HepG2 (cell line): ENCODE results near the gene CTSG. TPM values are rescaled to one million over a fixed set of nuclear protein-coding genes. Genes with fewer than 3 reads are reported as not detected.

ENCODE experiments used
- ATAC-seq: fragments of 200-7000 bp; cut with Tn5 transposase; 3 replicates; pipeline ENCODE4 v1.9.1; 2020; ENCODE audit warnings: mild to moderate bottlenecking, moderate library complexity
- BruUV-seq: library from RNA; stranded (reverse); fragments of 400-500 nt; replicated peaks from 2 replicates; lab custom pipeline; 2021; lab: Mats Ljungman, UMichigan
- CTCF ChIA-PET: fragments of 300-600 bp; formaldehyde crosslinking; extraction: SDS; loops from one replicate; lab custom pipeline; 2021; ENCODE audit warnings: low total read pairs, inconsistent platforms, low intra/inter-chr PET ratio; lab: Yijun Ruan, JAX
- POLR2A ChIA-PET: fragments of 350-600 bp; sonication (Branson Sonifier 250); formaldehyde crosslinking; loops from one replicate; lab custom pipeline; 2020; ENCODE audit warnings: antibody characterized with exemption, inconsistent platforms; lab: Yijun Ruan, JAX
- DNase-seq: peaks from one replicate; pipeline ENCODE4 v3.0.0-alpha.2; 2015; ENCODE audit warnings: low spot score
- FAIRE-seq: peaks from 3 replicates; lab custom pipeline; 2011; peaks lifted over from hg19 to GRCh38; lab: Jason Lieb, UNC
- H2AFZ ChIP-seq: one replicate; pipeline ENCODE4 v1.6.1; 2011; ENCODE audit warnings: low read length, inconsistent platforms
- H3K27ac ChIP-seq: fragments of 300-600 bp; 3 replicates; pipeline ENCODE4 v1.8.0; 2011; ENCODE audit warnings: mixed run types, mild to moderate bottlenecking, mixed read lengths, low read length, inconsistent platforms; ENCODE audit not compliant: insufficient read depth; ENCODE audit errors: extremely low read length
- H3K27me3 ChIP-seq, 2 experiments: fragments of 200-600 bp in 1 of 2; 2 replicates in 1 of 2; 3 replicates in 1 of 2; pipeline versions ENCODE4 v1.6.0 to v1.8.0; 2011; ENCODE audit warnings: low read length in 2 of 2, mild to moderate bottlenecking in 2 of 2, moderate library complexity in 2 of 2, inconsistent platforms in 1 of 2; ENCODE audit not compliant: insufficient read depth in 2 of 2, control insufficient read depth in 1 of 2
- H3K36me3 ChIP-seq, 2 experiments: fragments of 200-600 bp in 1 of 2; replicated peaks in 1 of 2; 2 replicates in 1 of 2; 3 replicates in 1 of 2; pipeline versions ENCODE4 v1.5.1 to v1.8.0; 2011; ENCODE audit warnings: low read length in 2 of 2, inconsistent platforms in 1 of 2; ENCODE audit not compliant: insufficient read depth in 2 of 2, control insufficient read depth in 1 of 2
- H3K4me1 ChIP-seq: 2 replicates; pipeline ENCODE4 v1.5.1; 2012; ENCODE audit warnings: low read length, inconsistent platforms; ENCODE audit not compliant: insufficient read depth
- H3K4me2 ChIP-seq: 2 replicates; pipeline ENCODE4 v1.6.0; 2011; ENCODE audit warnings: low read depth, low read length, inconsistent platforms
- H3K4me3 ChIP-seq, 3 experiments: fragments of 200-600 bp in 1 of 3; sonication (generic), shearing (Covaris generic) in 1 of 3; replicated peaks in 1 of 3; 2 replicates each; pipeline ENCODE4 v1.5.1; 2011 to 2016; ENCODE audit warnings: low read length in 3 of 3, inconsistent platforms in 2 of 3, low read depth in 2 of 3, mild to moderate bottlenecking in 2 of 3, control low read depth in 1 of 3, mixed read lengths in 1 of 3; ENCODE audit not compliant: insufficient read depth in 1 of 3
- H3K79me2 ChIP-seq: one replicate; pipeline ENCODE4 v1.6.1; 2011; ENCODE audit warnings: low read length, inconsistent platforms; ENCODE audit not compliant: insufficient read depth
- H3K9ac ChIP-seq: 2 replicates; pipeline ENCODE4 v1.6.0; 2011; ENCODE audit warnings: mild to moderate bottlenecking, low read depth, low read length, inconsistent platforms; ENCODE audit not compliant: insufficient read depth
- H3K9me3 ChIP-seq: 2 replicates; pipeline ENCODE4 v1.5.1; 2012; ENCODE audit warnings: mild to moderate bottlenecking, low read length
- H4K20me1 ChIP-seq: 2 replicates; pipeline ENCODE4 v1.6.0; 2011; ENCODE audit warnings: inconsistent platforms, mild to moderate bottlenecking, low read length, moderate library complexity; ENCODE audit not compliant: insufficient read depth
- DNMT1 ChIP-seq: sonication (generic); formaldehyde crosslinking; IDR thresholded peaks from 2 replicates; pipeline ENCODE4 v1.5.1; 2020; ENCODE audit warnings: mild to moderate bottlenecking, missing genetic modification reagents
- FOXJ3 ChIP-seq: sonication (generic); formaldehyde crosslinking; IDR thresholded peaks from 2 replicates; pipeline ENCODE4 v1.4.0; 2020; ENCODE audit warnings: missing genetic modification reagents, mild to moderate bottlenecking, borderline replicate concordance
- KLF6 ChIP-seq: IDR thresholded peaks from 2 replicates; pipeline ENCODE4 v1.8.0; 2016; ENCODE audit warnings: missing biosample characterization, missing genetic modification reagents
- SYNCRIP ChIP-seq: fragments of 200-400 bp; formaldehyde crosslinking; IDR thresholded peaks from 2 replicates; pipeline ENCODE4 v1.6.1; 2018; ENCODE audit warnings: mild to moderate bottlenecking, low read depth, low read length; ENCODE audit not compliant: insufficient read depth
- ZBTB42 ChIP-seq: sonication (generic); formaldehyde crosslinking; IDR thresholded peaks from 2 replicates; pipeline ENCODE4 v1.5.0; 2020; ENCODE audit warnings: mild to moderate bottlenecking, missing genetic modification reagents
- ZNF235 ChIP-seq: sonication (generic); formaldehyde crosslinking; IDR thresholded peaks from 2 replicates; pipeline ENCODE4 v1.8.1; 2023; ENCODE audit warnings: mild to moderate bottlenecking, missing genetic modification reagents, borderline replicate concordance
- ZNF382 ChIP-seq: sonication (generic); formaldehyde crosslinking; IDR thresholded peaks from 2 replicates; pipeline ENCODE4 v1.5.0; 2020; ENCODE audit warnings: missing genetic modification reagents, mild to moderate bottlenecking, borderline replicate concordance
- ZNF782 ChIP-seq: sonication (generic); formaldehyde crosslinking; IDR thresholded peaks from 2 replicates; pipeline ENCODE4 v1.4.0; 2020; ENCODE audit warnings: missing genetic modification reagents, mild to moderate bottlenecking, borderline replicate concordance
- WGBS: methylation state at CpG from one replicate; pipeline ENCODE4 v1.1.6; 2017; ENCODE audit warnings: low lambda C conversion rate; 5-methylcytosine and 5-hydroxymethylcytosine counted together
- in situ Hi-C: cut with HindIII; loops from 2 replicates; pipeline ENCODE4 v1.10.0; 2017; ENCODE audit warnings: low pct_unique_long_range_greater_than_20kb; ENCODE audit not compliant: extremely low pct_ligation_motif_present
- intact Hi-C: fragments of 100-400 bp; cut with micrococcal nuclease; formaldehyde crosslinking; loops from one replicate; pipeline ENCODE4 v1.10.0; 2022; ENCODE audit not compliant: unreplicated experiment
- polyA plus RNA-seq, 8 experiments: library from polyadenylated mRNA; depleted of rRNA in 3 of 8; stranded (reverse) in 7 of 8; unstranded in 1 of 8; fragments of >200 nt; fragmentation: Illumina TruSeq in 4 of 8; extraction: Trizol in 4 of 8; gene quantifications; 2 replicates each; pipeline versions ENCODE4 v1.2.1 to v1.2.3, GENCODE V29; 2011 to 2016; ENCODE audit warnings: low read depth in 4 of 8, missing spikeins in 1 of 8, mixed read lengths in 1 of 8; ENCODE audit not compliant: insufficient read depth in 1 of 8
- total RNA-seq, 5 experiments: library from RNA; depleted of rRNA; stranded (reverse); fragments of >200 nt; fragmentation: Illumina TruSeq; extraction: Trizol; gene quantifications; 2 replicates each; pipeline ENCODE4 v1.2.3, GENCODE V29; 2016; ENCODE audit warnings: low read depth in 1 of 5
- TF ChIP-seq, protein P1 (sequence below): sonication (generic); formaldehyde crosslinking; IDR thresholded peaks from 2 replicates; pipeline ENCODE4 v1.4.0; 2020; ENCODE audit warnings: missing genetic modification reagents
- TF ChIP-seq, protein P2 (sequence below): sonication (generic); formaldehyde crosslinking; IDR thresholded peaks from 2 replicates; pipeline ENCODE4 v1.5.0; 2020; ENCODE audit warnings: mild to moderate bottlenecking, missing genetic modification reagents, moderate library complexity

CTSG gene
- total and polyA plus RNA-seq, 2 of the 13 experiments (the other 11 are each of a cell fraction or from before 2014, with no cell fraction given), result not detected

DNA sequence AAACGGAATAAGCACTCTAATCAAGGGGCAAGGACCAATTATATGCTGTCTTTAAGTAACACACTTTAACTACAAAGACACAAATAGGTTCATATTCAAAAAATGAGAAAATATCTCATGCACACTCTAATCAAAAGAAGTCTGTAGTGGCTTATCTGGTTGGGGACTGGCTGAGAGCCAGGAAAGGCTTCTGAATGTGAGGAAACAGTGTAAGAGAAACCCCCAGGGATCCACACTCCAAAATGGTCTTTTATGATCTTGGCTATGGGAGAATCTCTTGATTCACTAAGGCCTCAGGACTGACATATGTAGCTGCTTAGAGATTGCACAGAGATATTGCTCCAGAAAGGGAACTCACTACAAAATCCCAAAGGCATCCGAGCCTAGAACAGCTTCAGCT lies 10.3 kb downstream of the CTSG start:
- no peaks in the 10 kb centered on the region for H3K9me3 ChIP-seq
- H3K27me3 ChIP-seq, result no peaks in the 10 kb centered on the region
- intact Hi-C loops (no loop called here), in situ Hi-C loops (no loop called here)
- FAIRE-seq, result no peak
- no peak for DNase-seq
- H3K27ac ChIP-seq, result no peak overlapping the region
- H3K4me3 ChIP-seq, result no peak overlapping the region
- no peaks in the 10 kb centered on the region for H3K36me3 ChIP-seq
- H2AFZ ChIP-seq, result no peak overlapping the region
- no peaks in the 10 kb centered on the region for H3K79me2 ChIP-seq
- under 1% methylated on average over 2 of the region's 2 CpGs for WGBS
- no peak overlapping the region for H3K9ac ChIP-seq
- H3K4me2 ChIP-seq, result no peak overlapping the region
- no peaks in the 10 kb centered on the region for H3K4me1 ChIP-seq
- ChIA-PET POLR2A (no interaction called here), CTCF (no interaction called here)
- ATAC-seq, result no peak
- no TSS peak for BruUV-seq
- TF ChIP-seq DNMT1 (CRISPR knock-in tag), result no peak
- no peak for TF ChIP-seq ZNF782 (CRISPR knock-in tag)
- TF ChIP-seq, protein P1, sequence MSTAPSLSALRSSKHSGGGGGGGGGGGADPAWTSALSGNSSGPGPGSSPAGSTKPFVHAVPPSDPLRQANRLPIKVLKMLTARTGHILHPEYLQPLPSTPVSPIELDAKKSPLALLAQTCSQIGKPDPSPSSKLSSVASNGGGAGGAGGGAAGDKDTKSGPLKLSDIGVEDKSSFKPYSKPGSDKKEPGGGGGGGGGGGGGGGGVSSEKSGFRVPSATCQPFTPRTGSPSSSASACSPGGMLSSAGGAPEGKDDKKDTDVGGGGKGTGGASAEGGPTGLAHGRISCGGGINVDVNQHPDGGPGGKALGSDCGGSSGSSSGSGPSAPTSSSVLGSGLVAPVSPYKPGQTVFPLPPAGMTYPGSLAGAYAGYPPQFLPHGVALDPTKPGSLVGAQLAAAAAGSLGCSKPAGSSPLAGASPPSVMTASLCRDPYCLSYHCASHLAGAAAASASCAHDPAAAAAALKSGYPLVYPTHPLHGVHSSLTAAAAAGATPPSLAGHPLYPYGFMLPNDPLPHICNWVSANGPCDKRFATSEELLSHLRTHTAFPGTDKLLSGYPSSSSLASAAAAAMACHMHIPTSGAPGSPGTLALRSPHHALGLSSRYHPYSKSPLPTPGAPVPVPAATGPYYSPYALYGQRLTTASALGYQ (CRISPR knock-in tag), result no peak
- no peak for TF ChIP-seq ZNF382 (CRISPR knock-in tag)
- H4K20me1 ChIP-seq, result no peaks in the 10 kb centered on the region

DNA sequence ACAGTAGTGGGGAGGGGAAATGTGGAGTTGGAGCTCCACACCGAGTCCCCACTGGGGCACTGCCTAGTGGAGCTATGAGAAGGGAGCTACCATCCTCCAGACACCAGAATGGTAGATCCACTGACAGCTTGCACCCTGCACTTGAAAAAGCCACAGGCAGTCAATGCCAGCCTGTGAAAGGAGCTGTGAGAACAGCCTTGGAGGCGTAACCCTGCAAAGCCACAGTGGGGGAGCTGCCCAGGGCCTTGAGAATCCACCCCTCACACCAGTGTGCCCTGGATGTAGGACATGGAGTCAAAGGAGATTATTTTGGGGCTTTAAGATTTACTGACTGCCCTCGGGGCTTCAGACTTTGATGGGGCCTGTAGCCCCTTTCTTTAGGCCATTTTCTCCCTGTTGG lies 12.5 kb downstream of the CTSG start:
- Histone ChIP-seq H3K9me3 (no peaks in the 10 kb centered on the region), H3K4me3 (no peak overlapping the region), H3K4me2 (no peak overlapping the region), H2AFZ (no peak overlapping the region), H3K27ac (no peak overlapping the region), H3K79me2 (no peaks in the 10 kb centered on the region)
- TF ChIP-seq SYNCRIP (no peak), FOXJ3 (CRISPR knock-in tag) (no peak), ZNF235 (CRISPR knock-in tag) (0 out of 2 replicates have a peak, but pooled peaks have one; percentile 36), ZBTB42 (CRISPR knock-in tag) (no peak), KLF6 (CRISPR knock-in tag) (no peak)
- TF ChIP-seq, protein P2, sequence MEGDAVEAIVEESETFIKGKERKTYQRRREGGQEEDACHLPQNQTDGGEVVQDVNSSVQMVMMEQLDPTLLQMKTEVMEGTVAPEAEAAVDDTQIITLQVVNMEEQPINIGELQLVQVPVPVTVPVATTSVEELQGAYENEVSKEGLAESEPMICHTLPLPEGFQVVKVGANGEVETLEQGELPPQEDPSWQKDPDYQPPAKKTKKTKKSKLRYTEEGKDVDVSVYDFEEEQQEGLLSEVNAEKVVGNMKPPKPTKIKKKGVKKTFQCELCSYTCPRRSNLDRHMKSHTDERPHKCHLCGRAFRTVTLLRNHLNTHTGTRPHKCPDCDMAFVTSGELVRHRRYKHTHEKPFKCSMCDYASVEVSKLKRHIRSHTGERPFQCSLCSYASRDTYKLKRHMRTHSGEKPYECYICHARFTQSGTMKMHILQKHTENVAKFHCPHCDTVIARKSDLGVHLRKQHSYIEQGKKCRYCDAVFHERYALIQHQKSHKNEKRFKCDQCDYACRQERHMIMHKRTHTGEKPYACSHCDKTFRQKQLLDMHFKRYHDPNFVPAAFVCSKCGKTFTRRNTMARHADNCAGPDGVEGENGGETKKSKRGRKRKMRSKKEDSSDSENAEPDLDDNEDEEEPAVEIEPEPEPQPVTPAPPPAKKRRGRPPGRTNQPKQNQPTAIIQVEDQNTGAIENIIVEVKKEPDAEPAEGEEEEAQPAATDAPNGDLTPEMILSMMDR (CRISPR knock-in tag), result peak; percentile 22
- TF ChIP-seq, all 625 proteins: peak for 2
- FAIRE-seq (no peak), ATAC-seq (peak; percentile 39; the same call in 2 of the 3 replicates), DNase-seq (no peak)
- no peaks in the 10 kb centered on the region for H4K20me1 ChIP-seq
- in situ Hi-C loops (no loop called here), intact Hi-C loops (loop anchor here (5.0 kb wide), 1 partner anchor 196 kb away; the partner anchor contains the start of gene NFATC4)
- ChIA-PET POLR2A (no interaction called here), CTCF (no interaction called here)
- H3K27me3 ChIP-seq, result no peaks in the 10 kb centered on the region
- no peaks in the 10 kb centered on the region for H3K36me3 ChIP-seq
- WGBS, result 0% methylated on average over 3 of the region's 3 CpGs
- H3K4me1 ChIP-seq, result no peaks in the 10 kb centered on the region
- BruUV-seq, result no TSS peak
- H3K9ac ChIP-seq, result no peak overlapping the region
